Astrocyte (in vitro differentiated cells and primary cell): ENCODE results near the gene CCDC157. TPM values are rescaled to one million over a fixed set of nuclear protein-coding genes. Genes with fewer than 3 reads are reported as not detected.

Experiments
- DNase-seq: peaks from one replicate; pipeline ENCODE4 v3.0.0-alpha.2; 2010; ENCODE audit warnings: low read depth
- FAIRE-seq: peaks from 2 replicates; lab custom pipeline; 2011; peaks lifted over from hg19 to GRCh38; lab: Jason Lieb, UNC
- H2AFZ ChIP-seq: 2 replicates; pipeline ENCODE4 v1.6.0; 2012; ENCODE audit warnings: low read depth, low read length, inconsistent platforms
- H3K27ac ChIP-seq: 2 replicates; pipeline ENCODE4 v1.5.1; 2011; ENCODE audit warnings: low read depth, low read length, inconsistent platforms
- H3K27me3 ChIP-seq: 2 replicates; pipeline ENCODE4 v1.6.0; 2011; ENCODE audit warnings: low read length, inconsistent platforms; ENCODE audit not compliant: insufficient read depth
- H3K36me3 ChIP-seq: 2 replicates; pipeline ENCODE4 v1.5.1; 2011; ENCODE audit warnings: low read length, inconsistent platforms; ENCODE audit not compliant: insufficient read depth
- H3K4me1 ChIP-seq: 2 replicates; pipeline ENCODE4 v1.5.1; 2011; ENCODE audit warnings: low read length, inconsistent platforms; ENCODE audit not compliant: insufficient read depth
- H3K4me2 ChIP-seq: 2 replicates; pipeline ENCODE4 v1.6.0; 2012; ENCODE audit warnings: low read length, inconsistent platforms
- H3K4me3 ChIP-seq: 2 replicates; pipeline ENCODE4 v1.5.1; 2011; ENCODE audit warnings: low read depth, mild to moderate bottlenecking, low read length, inconsistent platforms; ENCODE audit not compliant: insufficient read depth
- H3K79me2 ChIP-seq: 2 replicates; pipeline ENCODE4 v1.6.0; 2012; ENCODE audit warnings: mild to moderate bottlenecking, low read length, inconsistent platforms; ENCODE audit not compliant: insufficient read depth
- H3K9ac ChIP-seq: 2 replicates; pipeline ENCODE4 v1.6.0; 2012; ENCODE audit warnings: mild to moderate bottlenecking, low read length, inconsistent platforms
- H3K9me3 ChIP-seq: 2 replicates; pipeline ENCODE4 v1.5.1; 2012; ENCODE audit warnings: low read depth, mild to moderate bottlenecking, low read length, inconsistent platforms; ENCODE audit not compliant: insufficient read depth
- H4K20me1 ChIP-seq: 2 replicates; pipeline ENCODE4 v1.6.0; 2012; ENCODE audit warnings: low read length, inconsistent platforms; ENCODE audit not compliant: insufficient read depth
- H3K27ac Mint-ChIP-seq: one replicate; pipeline ENCODE4 v1.8.0; 2021; ENCODE audit warnings: mild to moderate bottlenecking, mixed read lengths; ENCODE audit not compliant: unreplicated experiment
- H3K27me3 Mint-ChIP-seq: one replicate; pipeline ENCODE4 v1.8.0; 2021; ENCODE audit warnings: low read depth, mixed read lengths; ENCODE audit not compliant: unreplicated experiment
- H3K36me3 Mint-ChIP-seq: one replicate; pipeline ENCODE4 v1.8.0; 2021; ENCODE audit warnings: low read depth, mixed read lengths; ENCODE audit not compliant: unreplicated experiment
- H3K4me1 Mint-ChIP-seq: one replicate; pipeline ENCODE4 v1.8.0; 2021; ENCODE audit warnings: low read depth, mixed read lengths; ENCODE audit not compliant: unreplicated experiment
- H3K4me3 Mint-ChIP-seq: one replicate; pipeline ENCODE4 v1.8.0; 2021; ENCODE audit warnings: mild to moderate bottlenecking, moderate library complexity, mixed read lengths; ENCODE audit not compliant: unreplicated experiment
- H3K9me3 Mint-ChIP-seq: one replicate; pipeline ENCODE4 v1.8.0; 2021; ENCODE audit warnings: mild to moderate bottlenecking, mixed read lengths; ENCODE audit not compliant: unreplicated experiment
- EZH2 ChIP-seq: IDR thresholded peaks from 2 replicates; pipeline ENCODE4 v1.6.1; 2012; ENCODE audit warnings: mild to moderate bottlenecking, low read length, inconsistent platforms; ENCODE audit not compliant: insufficient read depth
- total RNA-seq: library from RNA; stranded (reverse); gene quantifications from 2 replicates; pipeline ENCODE4 v1.2.1, GENCODE V29; 2021
- TF ChIP-seq, protein P1 (sequence below): IDR thresholded peaks from 2 replicates; pipeline ENCODE4 v1.5.1; 2011; ENCODE audit warnings: low read depth, mild to moderate bottlenecking, inconsistent platforms, low read length, moderate library complexity; ENCODE audit not compliant: insufficient read depth

The CCDC157 gene
- total RNA-seq, 1 donor from 2014 or later: 2.9 TPM

DNA sequence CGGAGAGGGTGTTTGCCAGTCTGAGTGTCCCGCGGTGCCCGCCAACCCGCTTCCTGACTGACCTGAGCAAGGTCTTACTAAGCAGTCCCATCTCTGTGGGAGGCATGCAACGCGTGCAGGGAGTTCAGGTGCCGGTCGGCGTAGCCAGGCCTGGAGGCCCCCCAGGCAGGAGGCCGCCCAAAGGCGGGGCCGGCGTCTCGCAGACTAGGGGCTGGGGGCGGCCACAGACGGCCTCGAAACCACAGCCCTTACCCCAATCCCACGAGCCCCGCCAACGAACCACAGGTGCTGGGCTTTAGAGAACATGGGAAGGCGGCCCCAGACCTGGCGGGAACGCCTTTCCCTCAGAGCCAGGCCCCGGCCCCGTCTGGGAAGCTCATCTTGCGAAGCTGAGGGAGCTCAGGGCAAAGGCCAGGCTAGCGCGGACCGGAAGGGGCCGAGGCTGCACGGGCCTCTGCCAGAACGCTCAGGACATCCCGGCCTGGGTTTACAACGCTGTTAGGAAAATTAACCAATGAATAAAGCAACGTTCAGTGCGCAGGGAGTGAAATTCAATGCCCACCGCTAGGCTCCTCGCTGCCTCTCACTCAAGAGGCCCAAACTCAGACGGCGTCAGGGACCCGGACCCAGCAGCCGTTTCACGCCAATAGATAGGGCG is 66.6 kb downstream of the CCDC157 start:
- H3K36me3 ChIP-seq: peaks cover 7% of the 10 kb centered on the region
- DNase-seq: no peak
- H3K9ac ChIP-seq: peak overlapping the region; percentile 93
- H3K27ac ChIP-seq: peak overlapping the region; percentile 98
- Mint-ChIP-seq H3K36me3 (peaks cover 8% of the 10 kb centered on the region), H3K27me3 (no peaks in the 10 kb centered on the region), H3K4me1 (peaks cover 32% of the 10 kb centered on the region), H3K4me3 (peak overlapping the region; percentile 87), H3K9me3 (no peaks in the 10 kb centered on the region), H3K27ac (peak overlapping the region; percentile 100)
- H3K27me3 ChIP-seq: no peaks in the 10 kb centered on the region
- H3K79me2 ChIP-seq: no peaks in the 10 kb centered on the region
- no peak for FAIRE-seq
- H3K4me3 ChIP-seq: peak overlapping the region; percentile 56
- H4K20me1 ChIP-seq: no peaks in the 10 kb centered on the region
- peak overlapping the region; percentile 90 for H3K4me2 ChIP-seq
- TF ChIP-seq, protein P1, sequence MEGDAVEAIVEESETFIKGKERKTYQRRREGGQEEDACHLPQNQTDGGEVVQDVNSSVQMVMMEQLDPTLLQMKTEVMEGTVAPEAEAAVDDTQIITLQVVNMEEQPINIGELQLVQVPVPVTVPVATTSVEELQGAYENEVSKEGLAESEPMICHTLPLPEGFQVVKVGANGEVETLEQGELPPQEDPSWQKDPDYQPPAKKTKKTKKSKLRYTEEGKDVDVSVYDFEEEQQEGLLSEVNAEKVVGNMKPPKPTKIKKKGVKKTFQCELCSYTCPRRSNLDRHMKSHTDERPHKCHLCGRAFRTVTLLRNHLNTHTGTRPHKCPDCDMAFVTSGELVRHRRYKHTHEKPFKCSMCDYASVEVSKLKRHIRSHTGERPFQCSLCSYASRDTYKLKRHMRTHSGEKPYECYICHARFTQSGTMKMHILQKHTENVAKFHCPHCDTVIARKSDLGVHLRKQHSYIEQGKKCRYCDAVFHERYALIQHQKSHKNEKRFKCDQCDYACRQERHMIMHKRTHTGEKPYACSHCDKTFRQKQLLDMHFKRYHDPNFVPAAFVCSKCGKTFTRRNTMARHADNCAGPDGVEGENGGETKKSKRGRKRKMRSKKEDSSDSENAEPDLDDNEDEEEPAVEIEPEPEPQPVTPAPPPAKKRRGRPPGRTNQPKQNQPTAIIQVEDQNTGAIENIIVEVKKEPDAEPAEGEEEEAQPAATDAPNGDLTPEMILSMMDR: peak; percentile 4
- TF ChIP-seq EZH2: no peak
- H2AFZ ChIP-seq: peak overlapping the region; percentile 58
- no peaks in the 10 kb centered on the region for H3K9me3 ChIP-seq
- peaks cover 63% of the 10 kb centered on the region for H3K4me1 ChIP-seq

DNA sequence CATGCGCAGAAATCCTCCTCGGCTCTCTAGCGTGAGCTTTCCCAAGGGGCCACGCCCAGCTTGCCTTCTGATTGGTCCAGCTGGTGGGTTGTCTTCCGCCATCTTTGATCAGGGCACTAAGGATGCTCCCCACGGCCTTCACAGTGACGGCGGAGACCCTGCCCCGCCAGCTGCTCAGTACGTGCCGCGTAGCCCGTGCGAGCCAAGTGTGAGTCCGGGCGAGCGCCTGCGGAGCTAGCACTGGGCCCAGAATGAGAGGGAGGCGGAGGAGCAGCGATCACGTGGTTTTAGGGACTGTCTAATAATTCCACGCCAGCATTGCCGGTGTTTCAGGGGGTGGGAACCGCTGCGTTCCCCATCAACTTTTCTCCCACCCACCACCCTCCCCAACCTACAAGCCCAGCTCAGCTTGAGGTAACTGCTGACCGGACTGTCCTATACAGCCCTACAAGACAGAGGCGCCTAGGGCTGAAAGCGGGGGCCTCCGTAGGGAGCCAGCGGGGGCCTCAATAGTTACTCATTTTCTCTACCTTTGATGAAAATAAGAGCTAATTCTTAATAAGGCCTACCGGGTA is 67.2 kb downstream of the CCDC157 start:
- H3K9ac ChIP-seq: peak overlapping the region; percentile 93
- peak overlapping the region; percentile 98 for H3K27ac ChIP-seq
- H2AFZ ChIP-seq: peak overlapping the region; percentile 58
- H4K20me1 ChIP-seq: no peaks in the 10 kb centered on the region
- Mint-ChIP-seq H3K4me3 (peak overlapping the region; percentile 87), H3K27me3 (no peaks in the 10 kb centered on the region), H3K4me1 (peaks cover 32% of the 10 kb centered on the region), H3K9me3 (no peaks in the 10 kb centered on the region), H3K36me3 (peaks cover 7% of the 10 kb centered on the region), H3K27ac (peak overlapping the region; percentile 100)
- peaks cover 3% of the 10 kb centered on the region for H3K36me3 ChIP-seq
- no peaks in the 10 kb centered on the region for H3K79me2 ChIP-seq
- no peaks in the 10 kb centered on the region for H3K27me3 ChIP-seq
- DNase-seq (peak; percentile 99), FAIRE-seq (peak; percentile 65)
- H3K9me3 ChIP-seq: no peaks in the 10 kb centered on the region
- peaks cover 63% of the 10 kb centered on the region for H3K4me1 ChIP-seq
- TF ChIP-seq, protein P1: no peak
- TF ChIP-seq EZH2: no peak
- peak overlapping the region; percentile 56 for H3K4me3 ChIP-seq
- peak overlapping the region; percentile 90 for H3K4me2 ChIP-seq
